K562 (cell line): Measurements from ENCODE around the gene IARS2. TPM values are rescaled to one million over a fixed set of nuclear protein-coding genes. Genes with fewer than 3 reads are reported as not detected.

Source experiments
- AFF4 ChIP-seq: sonication (generic); formaldehyde crosslinking; IDR thresholded peaks from 2 replicates; pipeline ENCODE4 v1.8.0; 2023; ENCODE audit warnings: mild to moderate bottlenecking, missing genetic modification reagents
- BACH1 ChIP-seq: fragments of 200-800 bp; sonication (Bioruptor generic); IDR thresholded peaks from 2 replicates; pipeline ENCODE4 v1.6.1; 2016; ENCODE audit warnings: missing genetic modification characterization, missing compliant biosample characterization
- ETV1 ChIP-seq: fragments of 450-650 bp; conservative IDR thresholded peaks from 2 replicates; pipeline ENCODE4 v1.6.1; 2016; ENCODE audit warnings: missing genetic modification characterization, control low read depth, low read depth, missing compliant biosample characterization
- GMEB1 ChIP-seq: fragments of 250-450 bp; sonication (Bioruptor Pico); IDR thresholded peaks from 2 replicates; pipeline ENCODE4 v1.4.0; 2020; ENCODE audit warnings: mild to moderate bottlenecking
- PBX2 ChIP-seq, 2 experiments: IDR thresholded peaks in 1 of 2; conservative IDR thresholded peaks in 1 of 2; 2 replicates each; pipeline ENCODE4 v1.6.1; 2016; ENCODE audit warnings: low read depth in 2 of 2, mild to moderate bottlenecking in 1 of 2, missing compliant biosample characterization in 1 of 2, missing genetic modification characterization in 1 of 2, moderate library complexity in 1 of 2
- TCF7 ChIP-seq: sonication (generic); IDR thresholded peaks from 2 replicates; pipeline ENCODE4 v1.6.1; 2016; ENCODE audit warnings: antibody characterized with exemption, borderline replicate concordance
- ZNF318 ChIP-seq, 2 experiments: fragments of 450-650 bp; IDR thresholded peaks; 2 replicates each; pipeline ENCODE4 v1.6.1; 2016; ENCODE audit warnings: mild to moderate bottlenecking in 2 of 2, borderline replicate concordance in 1 of 2, low read depth in 1 of 2, moderate library complexity in 1 of 2
- polyA plus RNA-seq, 8 experiments: library from polyadenylated mRNA; depleted of rRNA in 4 of 8; stranded (reverse) in 5 of 8; unstranded in 3 of 8; fragments of >200 nt; fragmentation: Nextera tagmentation in 2 of 8; fragmentation: Illumina TruSeq in 1 of 8; extraction: Ambion mirVana in 2 of 8; extraction: Trizol in 1 of 8; gene quantifications; 2 replicates each; pipeline versions ENCODE4 v1.2.1 to v1.2.3, GENCODE V29; 2011 to 2014; ENCODE audit warnings: inconsistent platforms in 1 of 8, missing spikeins in 1 of 8
- total RNA-seq, 7 experiments: library from RNA; depleted of rRNA in 6 of 7; stranded (reverse); fragments of >200 nt in 6 of 7; fragmentation: Illumina TruSeq in 2 of 7; extraction: Trizol in 2 of 7; gene quantifications; 2 replicates each; pipeline versions ENCODE4 v1.2.1 to v1.2.3, GENCODE V29; 2011 to 2021; ENCODE audit warnings: low replicate concordance in 1 of 7

IARS2 gene
- total and polyA plus RNA-seq, 9 of the 15 experiments (the other 6 are each of a cell fraction or from before 2014, with no cell fraction given), result 39.6 to 127 (median 93.8) TPM

- TF ChIP-seq AFF4 (CRISPR knock-in tag), result no peak; the same call in 1 of the 2 replicates
- no peak for TF ChIP-seq BACH1 (tag)
- peak; percentile 38 for TF ChIP-seq GMEB1
- TF ChIP-seq PBX2 (CRISPR knock-in tag; IDR thresholded peaks at IDR 0.05; ENCODE audit: low read depth), result no peak
- peak; percentile 53 for TF ChIP-seq PBX2 (tag; conservative IDR thresholded peaks at IDR 0.05; ENCODE audit: low read depth)
- TF ChIP-seq ETV1 (tag), result no peak; the same call in 1 of the 2 replicates
- no peak; a peak in 1 of 4 replicates for TF ChIP-seq ZNF318 (IDR thresholded peaks at IDR 0.05; ENCODE audit: borderline replicate concordance in 1 of 2, low read depth in 1 of 2)
- no peak for TF ChIP-seq TCF7
Measured at GRCh38 chr1:220089650-220090556, 4.0 kb upstream of the IARS2 start, which contains the start of gene BPNT1 (continued).
